Left colon (tissue), 2 donors: ENCODE results near the gene RAD51AP2. TPM values are rescaled to one million over a fixed set of nuclear protein-coding genes. Genes with fewer than 3 reads are reported as not detected.
"Not testable (repeated sequence)": the region's sequence is repeated elsewhere in the genome, so short reads cannot be mapped to it uniquely, and the experiment has no call there.

Experiments
- ATAC-seq: fragments of 200-7000 bp; cut with Tn5 transposase; one replicate; pipeline ENCODE4 v1.9.1; 2020; ENCODE audit warnings: mild to moderate bottlenecking, moderate library complexity
- DNase-seq, 2 donors: peaks; one replicate each; pipeline ENCODE4 v3.0.0-alpha.2; 2020
- intact Hi-C, 2 donors: fragments of 100-400 bp; cut with DNase I in 1 of 2; cut with micrococcal nuclease in 1 of 2; formaldehyde crosslinking; loops; one replicate each; pipeline versions ENCODE4 v1.11.2 to v1.14.0; 2022; cut with DNase I, micrococcal nuclease
- long read RNA-seq: library from polyadenylated mRNA; unstranded; transcript quantifications from one replicate; pipeline ENCODE4 v2.0.0, GENCODE V29; 2021
- total RNA-seq, 2 donors: library from RNA; stranded (reverse); fragmentation: NEBNext Ultra II Directional; extraction: Animal tissue kit (Norgen Biotek cat#: 25700); gene quantifications; one replicate each; pipeline ENCODE4 v1.2.1, GENCODE V29; 2021
- donor health status: DM: no; HTN: no; CAD: no.
- donor health status: DM: yes; HTN: yes; CAD: no.

Gene RAD51AP2
- total RNA-seq = not detected
- long read RNA-seq = 0 reads

- DNase-seq = peak; percentile 84 to 86
- intact Hi-C loops = no loop called here
- ATAC-seq = peak; percentile 98
These were observed at the start of gene RAD51AP2 for GRCh38 chr2:17518212-17519154. Gene RAD51AP2, minus strand, starts transcription at chr2:17518440. Its CDS starts 25 bp downstream, at chr2:17518415.

GRCh38 chr2:17565726-17566125 is 47.5 kb upstream of the RAD51AP2 start:
- ATAC-seq, DNase-seq, intact Hi-C loops: not testable (repeated sequence)

- intact Hi-C loops = no loop called here
- DNase-seq (no peak), ATAC-seq (no peak)
These were observed 40.6 kb upstream of the RAD51AP2 start for GRCh38 chr2:17558878-17559277.

GRCh38 chr2:17558053-17558452 is 39.8 kb upstream of the RAD51AP2 start:
- ATAC-seq (peak; percentile 86), DNase-seq (no peak)
- intact Hi-C loops = no loop called here

GRCh38 chr2:17557596-17557995 is 39.4 kb upstream of the RAD51AP2 start:
- intact Hi-C loops = no loop called here
- peak; percentile 90 for ATAC-seq
- peak in 1 of 2 donors; percentile 8 for DNase-seq

- ATAC-seq = no peak
- intact Hi-C loops = no loop called here
- DNase-seq = no peak
These were observed 36.9 kb upstream of the RAD51AP2 start for GRCh38 chr2:17555150-17555549.

- DNase-seq = no peak
- intact Hi-C loops = no loop called here
- peak; percentile 64 for ATAC-seq
These were observed 32.7 kb upstream of the RAD51AP2 start for GRCh38 chr2:17550907-17551306.

GRCh38 chr2:17547737-17548136 is 29.5 kb upstream of the RAD51AP2 start:
- ATAC-seq (peak; percentile 65), DNase-seq (no peak)
- intact Hi-C loops = no loop called here

- ATAC-seq = peak; percentile 34
- intact Hi-C loops = no loop called here
- no peak for DNase-seq
These were observed 29.0 kb upstream of the RAD51AP2 start for GRCh38 chr2:17547237-17547636.

- ATAC-seq (no peak), DNase-seq (no peak)
- intact Hi-C loops = no loop called here
These were observed 27.7 kb upstream of the RAD51AP2 start for GRCh38 chr2:17545680-17546613.

- ATAC-seq (no peak), DNase-seq (no peak)
- intact Hi-C loops = no loop called here
These were observed 26.0 kb upstream of the RAD51AP2 start for GRCh38 chr2:17544256-17544655.

GRCh38 chr2:17543848-17544247 is 25.6 kb upstream of the RAD51AP2 start:
- ATAC-seq (no peak), DNase-seq (no peak)
- intact Hi-C loops = no loop called here

GRCh38 chr2:17543131-17543660 is 25.0 kb upstream of the RAD51AP2 start:
- ATAC-seq (no peak), DNase-seq (peak in 1 of 2 donors; percentile 14)
- intact Hi-C loops = no loop called here

- intact Hi-C loops = no loop called here
- DNase-seq (no peak), ATAC-seq (no peak)
These were observed 24.2 kb upstream of the RAD51AP2 start for GRCh38 chr2:17542471-17542870.

- no peak for DNase-seq
These were observed 23.3 kb upstream of the RAD51AP2 start for GRCh38 chr2:17541531-17541950.

GRCh38 chr2:17540813-17541530 is 22.7 kb upstream of the RAD51AP2 start:
- ATAC-seq (peak; percentile 4), DNase-seq (no peak)
- intact Hi-C loops = no loop called here

More at GRCh38 chr2:17541531-17541950, 23.3 kb upstream of the RAD51AP2 start:
- intact Hi-C loops = no loop called here
- ATAC-seq = no peak

GRCh38 chr2:17540093-17540812 is 22.0 kb upstream of the RAD51AP2 start, which contains the start of gene VSNL1:
Gene VSNL1, plus strand, starts transcription at chr2:17540696. Its CDS starts 51,379 bp downstream, at chr2:17592075.
- peak; percentile 85 to 87 for DNase-seq
- peak; percentile 68 for ATAC-seq
- intact Hi-C loops = no loop called here

- intact Hi-C loops = no loop called here
- DNase-seq (peak; percentile 64 to 74), ATAC-seq (peak; percentile 59)
These were observed 21.4 kb upstream of the RAD51AP2 start for GRCh38 chr2:17539611-17540092.
